H9 (cell line): Measurements from ENCODE around the gene TRIB2. TPM values are rescaled to one million over a fixed set of nuclear protein-coding genes. Genes with fewer than 3 reads are reported as not detected.

Experiments
- DNase-seq: peaks from one replicate; pipeline ENCODE4 v3.0.0-alpha.2; 2017
- H2AFZ ChIP-seq: one replicate; pipeline ENCODE4 v1.6.1; 2013; ENCODE audit warnings: mild to moderate bottlenecking, low read length, control low read depth, moderate library complexity
- H2AK5ac ChIP-seq: 2 replicates; pipeline ENCODE4 v1.6.1; 2013; ENCODE audit warnings: low read length, control low read depth, mixed read lengths; ENCODE audit not compliant: insufficient read length
- H2BK120ac ChIP-seq: one replicate; pipeline ENCODE4 v1.6.1; 2013; ENCODE audit warnings: low read depth, mild to moderate bottlenecking, low read length, control low read depth, inconsistent platforms; ENCODE audit not compliant: poor library complexity, severe bottlenecking
- H2BK12ac ChIP-seq: 2 replicates; pipeline ENCODE4 v1.6.1; 2013; ENCODE audit warnings: low read length, control low read depth, mixed read lengths, low read depth; ENCODE audit not compliant: insufficient read length
- H2BK15ac ChIP-seq: 2 replicates; pipeline ENCODE4 v1.6.1; 2013; ENCODE audit warnings: low read depth, low read length, control low read depth
- H2BK20ac ChIP-seq: one replicate; pipeline ENCODE4 v1.6.1; 2013; ENCODE audit warnings: low read depth, mild to moderate bottlenecking, low read length, control low read depth, inconsistent platforms; ENCODE audit not compliant: poor library complexity, severe bottlenecking
- H2BK5ac ChIP-seq: 2 replicates; pipeline ENCODE4 v1.6.1; 2013; ENCODE audit warnings: low read length, control low read depth, mixed read lengths; ENCODE audit not compliant: insufficient read length
- H3K14ac ChIP-seq: 2 replicates; pipeline ENCODE4 v1.6.1; 2013; ENCODE audit warnings: low read length, control low read depth; ENCODE audit not compliant: insufficient read depth
- H3K18ac ChIP-seq: 2 replicates; pipeline ENCODE4 v1.6.1; 2013; ENCODE audit warnings: low read depth, mild to moderate bottlenecking, mixed read lengths, low read length, control low read depth; ENCODE audit not compliant: insufficient read length
- H3K23ac ChIP-seq: 2 replicates; pipeline ENCODE4 v1.6.1; 2013; ENCODE audit warnings: low read length, control low read depth, mixed read lengths, low read depth; ENCODE audit not compliant: insufficient read length
- H3K23me2 ChIP-seq: 2 replicates; pipeline ENCODE4 v1.6.1; 2013; ENCODE audit warnings: low read depth, mild to moderate bottlenecking, mixed read lengths, low read length, control low read depth; ENCODE audit not compliant: insufficient read length, poor library complexity, severe bottlenecking
- H3K27ac ChIP-seq: 2 replicates; pipeline ENCODE4 v1.5.1; 2013; ENCODE audit warnings: low read length, control low read depth, mixed read lengths, low read depth; ENCODE audit not compliant: insufficient read length
- H3K27me3 ChIP-seq: 2 replicates; pipeline ENCODE4 v1.6.1; 2013; ENCODE audit warnings: low read length, control low read depth, inconsistent platforms; ENCODE audit not compliant: insufficient read depth
- H3K4ac ChIP-seq: 2 replicates; pipeline ENCODE4 v1.6.1; 2013; ENCODE audit warnings: low read depth, mild to moderate bottlenecking, control low read depth, inconsistent platforms, low read length, moderate library complexity
- H3K4me1 ChIP-seq: 2 replicates; pipeline ENCODE4 v1.6.1; 2013; ENCODE audit warnings: low read length, control low read depth, inconsistent platforms; ENCODE audit not compliant: insufficient read depth
- H3K4me2 ChIP-seq: 2 replicates; pipeline ENCODE4 v1.6.1; 2013; ENCODE audit warnings: low read length, control low read depth, mixed read lengths; ENCODE audit not compliant: insufficient read length, insufficient read depth
- H3K56ac ChIP-seq: 2 replicates; pipeline ENCODE4 v1.6.1; 2013; ENCODE audit warnings: low read depth, mild to moderate bottlenecking, mixed read lengths, low read length, control low read depth; ENCODE audit not compliant: insufficient read length
- H3K79me1 ChIP-seq: 2 replicates; pipeline ENCODE4 v1.6.1; 2013; ENCODE audit warnings: low read depth, mild to moderate bottlenecking, moderate library complexity, low read length, control low read depth, inconsistent platforms; ENCODE audit not compliant: insufficient read depth, poor library complexity, severe bottlenecking
- H3K79me2 ChIP-seq: 2 replicates; pipeline ENCODE4 v1.6.1; 2013; ENCODE audit warnings: low read length, control low read depth, inconsistent platforms; ENCODE audit not compliant: insufficient read depth
- H3K9ac ChIP-seq: 2 replicates; pipeline ENCODE4 v1.6.1; 2013; ENCODE audit warnings: low read length, control low read depth, mixed read lengths; ENCODE audit not compliant: insufficient read length; ENCODE audit errors: extremely low read depth
- H3K9me3 ChIP-seq: one replicate; pipeline ENCODE4 v1.6.1; 2013; ENCODE audit warnings: low read depth, low read length, inconsistent platforms; ENCODE audit not compliant: control insufficient read depth
- H3T11ph ChIP-seq: one replicate; pipeline ENCODE4 v1.6.1; 2013; ENCODE audit warnings: mild to moderate bottlenecking, low read length, control low read depth, inconsistent platforms
- H4K20me1 ChIP-seq: one replicate; pipeline ENCODE4 v1.6.1; 2013; ENCODE audit not compliant: control insufficient read depth, insufficient read length, insufficient read depth
- H4K5ac ChIP-seq: 2 replicates; pipeline ENCODE4 v1.6.1; 2013; ENCODE audit warnings: low read depth, mild to moderate bottlenecking, mixed read lengths, low read length, control low read depth; ENCODE audit not compliant: insufficient read length
- H4K8ac ChIP-seq: replicated peaks from 2 replicates; pipeline ENCODE4 v1.6.1; 2013; ENCODE audit warnings: low read length, control low read depth, mixed read lengths, low read depth; ENCODE audit not compliant: insufficient read length
- H4K91ac ChIP-seq: 2 replicates; pipeline ENCODE4 v1.6.1; 2013; ENCODE audit warnings: low read depth, mild to moderate bottlenecking, moderate library complexity, mixed read lengths, low read length, control low read depth; ENCODE audit not compliant: insufficient read length
- H3K27ac Mint-ChIP-seq, 3 experiments: 2 replicates in 2 of 3; 3 replicates in 1 of 3; pipeline ENCODE4 v1.8.0; 2020 to 2021; ENCODE audit warnings: mixed read lengths in 3 of 3, mild to moderate bottlenecking in 1 of 3, moderate library complexity in 1 of 3
- H3K27me3 Mint-ChIP-seq: 2 replicates; pipeline ENCODE4 v1.8.0; 2021; ENCODE audit warnings: low read depth, mild to moderate bottlenecking, moderate library complexity, mixed read lengths
- H3K36me3 Mint-ChIP-seq, 3 experiments: 2 replicates in 2 of 3; 3 replicates in 1 of 3; pipeline ENCODE4 v1.8.0; 2020 to 2021; ENCODE audit warnings: low read depth in 3 of 3, mixed read lengths in 3 of 3; ENCODE audit not compliant: insufficient read depth in 1 of 3
- H3K4me1 Mint-ChIP-seq, 2 experiments: 2 replicates each; pipeline ENCODE4 v1.8.0; 2020; ENCODE audit warnings: mixed read lengths in 2 of 2
- H3K4me3 Mint-ChIP-seq, 2 experiments: 2 replicates in 1 of 2; 3 replicates in 1 of 2; pipeline ENCODE4 v1.8.0; 2020 to 2021; ENCODE audit warnings: mild to moderate bottlenecking in 2 of 2, mixed read lengths in 2 of 2, moderate library complexity in 1 of 2
- H3K9me3 Mint-ChIP-seq, 2 experiments: 2 replicates in 1 of 2; 3 replicates in 1 of 2; pipeline ENCODE4 v1.8.0; 2020; ENCODE audit warnings: mild to moderate bottlenecking in 2 of 2, mixed read lengths in 2 of 2, moderate library complexity in 1 of 2
- WGBS: extraction: QIAGEN DNeasy Blood & Tissue Kit; methylation state at CpG from one replicate; pipeline ENCODE4 v1.1.7; 2013; ENCODE audit warnings: missing lambda C conversion rate, low lambda C conversion rate, mixed read lengths; ENCODE audit not compliant: insufficient read length; ENCODE audit errors: extremely low coverage; 5-methylcytosine and 5-hydroxymethylcytosine counted together
- total RNA-seq: library from RNA; stranded (reverse); gene quantifications from 2 replicates; pipeline ENCODE4 v1.2.1, GENCODE V29; 2021
- TF ChIP-seq, protein P1 (sequence below): fragments of 200-600 bp; sonication (generic); conservative IDR thresholded peaks from 3 replicates; pipeline ENCODE4 v1.8.0; 2021; ENCODE audit warnings: antibody characterized with exemption, mild to moderate bottlenecking

The TRIB2 gene
- total RNA-seq, 1 experiment from 2014 or later, result 41.9 TPM

DNA sequence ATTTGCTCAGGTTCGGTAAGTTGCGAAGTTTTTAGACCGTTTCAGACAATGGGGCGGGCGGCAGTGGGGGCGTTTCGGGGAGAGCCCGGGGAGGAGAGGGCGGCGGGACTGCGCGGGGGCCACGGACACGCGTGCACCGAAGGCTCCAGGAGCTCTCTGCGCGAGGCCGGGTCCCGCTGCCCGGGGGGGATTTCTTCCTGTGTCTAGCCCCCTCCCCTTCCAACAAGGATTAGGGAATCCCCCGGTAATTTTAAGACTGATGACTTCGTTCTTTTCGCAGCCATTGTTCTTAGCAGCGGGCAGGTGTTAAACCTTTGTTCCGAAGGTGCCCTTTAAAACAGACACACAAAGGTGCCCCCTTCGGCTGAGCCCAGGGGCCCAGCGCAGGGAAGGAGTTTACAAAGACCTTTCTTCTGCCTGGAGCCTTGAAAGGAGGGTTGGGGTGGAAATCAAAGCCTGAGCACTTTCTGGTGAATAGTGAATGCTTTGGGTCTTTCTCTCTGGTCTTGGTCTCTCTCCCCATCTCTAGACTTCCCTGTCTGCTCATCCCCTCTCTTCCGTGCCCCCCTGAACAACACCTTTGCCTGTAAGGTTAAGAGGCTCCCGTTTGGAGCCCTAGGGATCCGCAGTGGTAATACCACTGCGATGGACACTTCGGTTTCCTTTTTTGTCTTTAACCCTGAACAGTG is 2.1 kb downstream of the TRIB2 start:
- WGBS, result no CpG with 5 or more reads among the region's 33 CpGs
- H3K79me1 ChIP-seq, result no peaks in the 10 kb centered on the region
- no peak overlapping the region for H3K23ac ChIP-seq
- H3K27me3 ChIP-seq, result no peaks in the 10 kb centered on the region
- Mint-ChIP-seq H3K27me3 (peaks cover 4% of the 10 kb centered on the region), H3K27ac (peak overlapping the region; percentile 67 to 96 (median 96); a peak in 6 of 7 replicates), H3K4me1 (peaks cover 58 to 60% of the 10 kb centered on the region in 2 experiments), H3K9me3 (peaks cover 0 to 4% of the 10 kb centered on the region in 2 experiments; a peak in 2 of 5 replicates), H3K36me3 (peaks cover 6 to 21% (median 14%) of the 10 kb centered on the region in 3 experiments), H3K4me3 (peak overlapping the region; percentile 91 to 99)
- no peak overlapping the region for H2BK12ac ChIP-seq
- H4K5ac ChIP-seq, result no peak overlapping the region
- no peak overlapping the region for H2AK5ac ChIP-seq
- no peaks in the 10 kb centered on the region for H3K9me3 ChIP-seq
- peak overlapping the region; percentile 67; the same call in 1 of the 2 replicates for H3K4ac ChIP-seq
- H3K14ac ChIP-seq, result peak overlapping the region; percentile 97
- H3K27ac ChIP-seq, result no peak overlapping the region
- peak overlapping the region; percentile 98 for H2BK120ac ChIP-seq
- H3K9ac ChIP-seq, result peak overlapping the region; percentile 89
- no peak overlapping the region for H2BK15ac ChIP-seq
- no peak overlapping the region for H3K56ac ChIP-seq
- no peak overlapping the region for H2BK5ac ChIP-seq
- peaks cover 55% of the 10 kb centered on the region; the same call in 1 of the 2 replicates for H3K79me2 ChIP-seq
- H4K91ac ChIP-seq, result no peak overlapping the region
- peak overlapping the region; percentile 85 for H3K18ac ChIP-seq
- H3K23me2 ChIP-seq, result peaks cover 25% of the 10 kb centered on the region
- TF ChIP-seq, protein P1, sequence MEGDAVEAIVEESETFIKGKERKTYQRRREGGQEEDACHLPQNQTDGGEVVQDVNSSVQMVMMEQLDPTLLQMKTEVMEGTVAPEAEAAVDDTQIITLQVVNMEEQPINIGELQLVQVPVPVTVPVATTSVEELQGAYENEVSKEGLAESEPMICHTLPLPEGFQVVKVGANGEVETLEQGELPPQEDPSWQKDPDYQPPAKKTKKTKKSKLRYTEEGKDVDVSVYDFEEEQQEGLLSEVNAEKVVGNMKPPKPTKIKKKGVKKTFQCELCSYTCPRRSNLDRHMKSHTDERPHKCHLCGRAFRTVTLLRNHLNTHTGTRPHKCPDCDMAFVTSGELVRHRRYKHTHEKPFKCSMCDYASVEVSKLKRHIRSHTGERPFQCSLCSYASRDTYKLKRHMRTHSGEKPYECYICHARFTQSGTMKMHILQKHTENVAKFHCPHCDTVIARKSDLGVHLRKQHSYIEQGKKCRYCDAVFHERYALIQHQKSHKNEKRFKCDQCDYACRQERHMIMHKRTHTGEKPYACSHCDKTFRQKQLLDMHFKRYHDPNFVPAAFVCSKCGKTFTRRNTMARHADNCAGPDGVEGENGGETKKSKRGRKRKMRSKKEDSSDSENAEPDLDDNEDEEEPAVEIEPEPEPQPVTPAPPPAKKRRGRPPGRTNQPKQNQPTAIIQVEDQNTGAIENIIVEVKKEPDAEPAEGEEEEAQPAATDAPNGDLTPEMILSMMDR, result peak; percentile 16; the same call in 1 of the 3 replicates
- H3K4me1 ChIP-seq, result peaks cover 9% of the 10 kb centered on the region
- H4K20me1 ChIP-seq, result no peaks in the 10 kb centered on the region
- H2BK20ac ChIP-seq, result no peak overlapping the region
- H2AFZ ChIP-seq, result no peak overlapping the region
- H3T11ph ChIP-seq, result no peak overlapping the region
- H4K8ac ChIP-seq, result no peak overlapping the region
- peak; percentile 40 for DNase-seq
- peak overlapping the region; percentile 93 for H3K4me2 ChIP-seq
